HG03095 (cell line): ENCODE measurements around the gene CKS2.
A peak's percentile ranks its signal among the peaks of the same experiment; 100 is the strongest.
"Not testable (repeated sequence)": the region's sequence is repeated elsewhere in the genome, so short reads cannot be mapped to it uniquely, and the experiment has no call there.

ENCODE experiments used
- ATAC-seq: cut with Tn5 transposase; IDR thresholded peaks from one replicate; pipeline ENCODE4 v1.9.1; 2021; ENCODE audit warnings: moderate library complexity; ENCODE audit not compliant: unreplicated experiment

Gene CKS2

DNA sequence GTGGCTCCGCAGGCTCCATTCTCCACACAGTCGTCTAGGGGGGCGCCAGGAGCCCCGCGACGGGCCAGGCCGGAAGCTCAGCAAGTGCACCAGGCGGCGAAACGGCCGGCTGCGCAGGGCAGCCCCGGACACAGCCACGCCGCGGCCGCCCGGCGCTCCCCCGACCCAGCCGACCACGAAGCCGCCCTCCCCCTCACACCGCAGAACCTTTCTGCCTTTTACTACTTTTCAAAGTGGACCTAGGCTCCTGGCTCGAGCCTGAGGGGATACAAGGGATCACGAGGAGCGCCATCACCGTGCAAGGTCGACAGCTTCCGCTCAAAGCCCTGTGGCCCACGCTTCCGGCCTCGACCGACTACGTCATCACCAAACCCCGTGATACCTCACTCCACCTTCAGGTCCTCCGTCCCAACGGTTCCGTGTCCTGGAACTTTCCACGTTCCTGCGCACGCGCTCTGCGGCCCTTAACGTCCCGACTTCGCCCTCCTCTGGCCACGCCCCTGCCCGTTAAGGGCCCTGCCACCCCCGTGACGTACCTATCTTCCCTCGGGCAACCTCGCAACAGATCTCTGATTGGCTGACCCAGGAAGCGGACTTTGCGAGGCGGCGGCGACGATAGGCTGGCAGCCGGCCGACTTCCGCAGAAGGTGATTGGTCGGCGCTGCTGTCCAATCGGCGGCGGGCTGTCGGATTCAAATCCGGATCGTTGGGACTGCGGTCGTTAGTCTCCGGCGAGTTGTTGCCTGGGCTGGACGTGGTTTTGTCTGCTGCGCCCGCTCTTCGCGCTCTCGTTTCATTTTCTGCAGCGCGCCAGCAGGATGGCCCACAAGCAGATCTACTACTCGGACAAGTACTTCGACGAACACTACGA is at the start of gene CKS2:
Gene CKS2 (plus strand): TSS at position 721 of the 871 bp plus-strand sequence. CDS start 98 bp downstream, at position 819.
- ATAC-seq: peak; percentile 89

DNA sequence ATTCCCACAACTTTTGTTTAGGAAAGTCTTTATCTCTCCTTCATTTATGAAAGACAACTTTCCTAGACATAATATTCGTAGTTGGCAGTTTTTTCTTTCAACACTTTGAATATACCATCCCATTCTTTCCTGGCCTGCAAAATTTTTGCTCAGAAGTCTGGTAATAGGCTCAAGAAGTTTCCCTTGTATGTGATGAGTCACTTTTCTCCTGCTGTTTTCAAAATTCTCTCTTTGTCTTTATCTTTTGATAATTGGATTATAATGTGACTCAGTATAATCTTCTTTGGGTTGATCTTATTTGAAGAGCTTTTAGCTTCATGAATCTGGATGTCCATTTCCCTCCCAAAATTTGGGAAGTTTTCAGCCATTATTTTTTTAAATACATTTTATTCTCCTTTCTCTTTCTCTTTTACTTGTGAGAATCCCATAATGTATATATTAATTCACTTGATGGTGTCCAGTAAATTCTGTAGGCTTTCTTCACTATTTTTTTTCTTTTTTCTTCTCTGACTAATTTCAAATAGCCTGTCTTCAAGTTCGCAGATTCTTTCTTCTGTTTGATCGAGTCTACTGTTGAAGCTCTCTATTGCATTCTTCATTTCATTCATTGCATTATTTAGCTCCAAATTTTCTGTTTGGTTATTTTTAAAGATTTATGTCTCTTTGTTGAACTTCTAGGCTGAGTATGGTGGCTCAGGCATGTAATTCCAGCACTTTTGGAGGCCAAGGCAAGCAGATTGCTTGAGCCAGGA is 37.3 kb upstream of the CKS2 start:
- no peak for ATAC-seq

DNA sequence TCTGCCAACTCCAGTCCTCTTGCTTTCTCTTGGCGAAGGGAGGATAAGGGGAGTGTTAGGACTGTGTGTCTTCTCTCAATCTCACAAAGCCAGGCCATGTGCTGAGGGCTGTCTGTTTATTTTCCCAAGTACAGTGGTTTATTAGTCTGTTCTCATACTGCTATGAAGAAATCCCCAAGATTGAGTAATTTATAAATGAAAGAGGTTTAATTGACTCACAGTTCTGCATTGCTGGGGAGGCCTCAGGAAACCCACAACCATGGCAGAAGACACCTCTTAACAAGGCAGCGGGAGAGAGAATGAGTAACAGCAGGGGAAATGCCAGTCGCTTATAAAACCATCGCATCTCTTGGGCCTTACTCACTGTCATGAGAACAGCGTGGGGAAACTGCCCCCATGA is 36.2 kb upstream of the CKS2 start:
- ATAC-seq: no peak

DNA sequence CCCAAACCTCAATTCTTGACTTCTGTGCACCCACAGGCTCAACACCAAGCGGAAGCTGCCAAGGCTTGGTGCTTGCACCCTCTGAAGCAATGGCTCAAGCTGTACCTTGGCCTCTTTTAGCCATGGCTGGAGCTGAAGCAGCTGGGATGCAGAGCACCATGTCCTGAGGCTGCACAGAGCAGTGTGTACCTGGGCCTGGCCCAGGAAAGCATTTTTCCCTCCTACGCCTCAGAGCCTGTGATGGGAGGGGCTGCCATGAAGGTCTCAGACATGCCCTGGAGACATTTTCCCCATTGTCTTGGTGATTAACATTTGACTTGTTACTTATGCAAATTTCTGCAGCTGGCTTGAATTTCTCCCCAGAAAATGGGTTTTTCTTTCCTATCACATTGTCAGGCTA is 35.0 kb upstream of the CKS2 start:
- not testable (repeated sequence) for ATAC-seq

DNA sequence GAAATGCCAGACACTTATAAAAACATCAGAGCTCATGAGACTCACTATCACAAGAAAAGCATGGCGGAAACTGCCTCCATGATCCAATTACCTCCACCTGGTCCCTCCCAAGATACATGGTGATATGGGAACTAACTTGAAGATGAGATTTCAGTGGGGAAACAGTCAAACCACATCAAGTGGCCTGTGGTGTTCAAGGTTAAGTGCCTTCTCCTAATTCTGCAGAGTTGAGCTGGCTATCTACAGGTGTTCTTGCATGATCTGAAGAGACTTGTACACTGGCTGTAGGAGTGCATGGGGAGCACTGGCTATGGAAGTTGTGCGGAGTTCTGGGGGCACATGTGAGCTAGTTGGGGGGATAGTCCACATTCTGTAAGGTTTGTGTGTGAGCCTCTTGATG is 34.0 kb upstream of the CKS2 start:
- ATAC-seq: no peak

DNA sequence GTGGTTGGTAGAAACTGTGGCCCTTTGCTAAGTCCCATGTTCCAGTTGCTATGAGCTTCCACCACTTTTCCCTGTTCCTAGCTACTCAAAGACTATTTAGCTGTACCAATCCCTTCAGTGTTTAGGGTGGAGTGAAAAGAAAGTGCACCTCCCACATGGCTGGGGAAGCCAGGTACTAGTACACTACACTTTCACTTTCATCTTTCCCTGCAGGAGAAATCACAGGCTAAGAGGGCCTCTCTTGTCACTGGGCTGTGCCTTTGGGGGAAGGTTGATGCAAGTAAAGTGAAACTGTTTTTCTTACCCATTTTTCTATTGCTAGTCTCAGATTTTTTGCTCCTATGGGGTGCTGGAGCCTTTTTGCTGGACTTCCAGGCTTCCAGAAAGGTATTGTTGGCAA is 33.5 kb upstream of the CKS2 start:
- no peak for ATAC-seq

DNA sequence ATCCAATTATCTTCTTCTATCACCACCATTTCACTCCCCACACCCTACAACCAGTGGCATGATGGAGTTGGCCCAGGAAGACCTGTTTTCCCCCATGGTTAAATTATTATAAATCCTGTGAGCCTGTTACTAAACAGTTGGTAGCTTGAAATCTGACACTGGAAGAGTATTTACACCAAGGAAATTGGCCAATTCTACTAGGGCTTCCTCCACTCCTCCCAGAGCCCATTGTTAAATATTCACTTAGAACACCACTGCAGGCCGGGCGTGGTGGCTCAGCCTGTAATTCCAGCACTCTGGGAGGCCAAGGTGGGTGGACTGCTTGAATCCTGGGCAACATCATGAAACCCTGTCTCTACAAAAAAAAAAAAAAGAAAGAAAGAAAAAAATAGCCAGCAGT is 32.4 kb upstream of the CKS2 start:
- ATAC-seq: no peak

DNA sequence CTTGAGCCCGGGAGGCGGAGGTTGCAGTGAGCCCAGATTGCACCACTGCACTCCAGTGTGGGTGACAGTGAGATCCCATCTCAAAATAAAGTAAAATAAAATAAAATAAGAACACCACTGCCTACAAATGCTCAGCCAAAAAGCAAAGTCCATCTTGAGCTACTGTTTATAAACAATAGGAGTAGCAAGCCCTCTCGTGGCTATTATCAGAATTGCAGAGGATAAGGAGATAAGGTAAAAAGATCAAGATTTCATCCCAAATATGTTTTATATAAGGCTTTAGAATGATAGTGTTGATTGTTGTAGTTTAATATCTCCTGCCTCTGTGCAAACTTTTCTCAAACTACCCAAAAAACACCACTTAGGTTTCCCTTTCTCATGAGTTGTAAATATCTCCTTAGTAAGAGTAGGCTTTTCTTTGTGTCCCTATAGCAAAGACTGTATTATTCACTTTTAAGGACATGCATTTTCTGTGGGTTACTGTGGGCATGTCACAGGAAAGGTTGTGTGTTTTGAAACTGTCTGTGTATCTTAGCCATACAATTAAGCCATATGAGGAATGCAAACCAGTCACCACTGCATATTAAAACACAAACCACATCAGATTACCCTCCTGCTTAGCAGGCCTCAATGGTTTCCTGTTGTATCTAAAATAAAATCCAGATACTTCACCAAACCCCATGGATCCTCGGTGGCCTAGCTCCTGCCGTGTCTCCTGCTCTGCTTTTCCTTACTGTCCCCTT is 31.8 kb upstream of the CKS2 start:
- no peak for ATAC-seq

DNA sequence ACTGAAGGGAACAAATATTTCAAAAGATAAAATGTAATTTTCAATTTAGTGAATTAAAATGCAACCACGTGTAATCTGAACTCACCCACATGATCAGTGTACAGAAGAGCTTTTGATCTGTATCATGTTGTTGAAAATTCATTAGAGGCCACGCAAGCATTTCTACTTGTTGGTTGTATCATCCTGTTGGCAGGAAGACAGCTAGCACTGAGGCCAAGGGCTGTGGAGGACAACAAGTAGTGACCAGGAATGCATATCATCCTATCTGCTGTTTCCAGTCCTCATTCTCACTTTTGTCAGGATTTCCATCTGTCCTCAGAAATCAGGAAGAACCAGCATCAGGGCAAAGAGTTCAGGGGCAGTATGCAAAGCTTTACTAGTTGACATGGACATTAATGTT is 29.9 kb upstream of the CKS2 start:
- ATAC-seq: no peak

DNA sequence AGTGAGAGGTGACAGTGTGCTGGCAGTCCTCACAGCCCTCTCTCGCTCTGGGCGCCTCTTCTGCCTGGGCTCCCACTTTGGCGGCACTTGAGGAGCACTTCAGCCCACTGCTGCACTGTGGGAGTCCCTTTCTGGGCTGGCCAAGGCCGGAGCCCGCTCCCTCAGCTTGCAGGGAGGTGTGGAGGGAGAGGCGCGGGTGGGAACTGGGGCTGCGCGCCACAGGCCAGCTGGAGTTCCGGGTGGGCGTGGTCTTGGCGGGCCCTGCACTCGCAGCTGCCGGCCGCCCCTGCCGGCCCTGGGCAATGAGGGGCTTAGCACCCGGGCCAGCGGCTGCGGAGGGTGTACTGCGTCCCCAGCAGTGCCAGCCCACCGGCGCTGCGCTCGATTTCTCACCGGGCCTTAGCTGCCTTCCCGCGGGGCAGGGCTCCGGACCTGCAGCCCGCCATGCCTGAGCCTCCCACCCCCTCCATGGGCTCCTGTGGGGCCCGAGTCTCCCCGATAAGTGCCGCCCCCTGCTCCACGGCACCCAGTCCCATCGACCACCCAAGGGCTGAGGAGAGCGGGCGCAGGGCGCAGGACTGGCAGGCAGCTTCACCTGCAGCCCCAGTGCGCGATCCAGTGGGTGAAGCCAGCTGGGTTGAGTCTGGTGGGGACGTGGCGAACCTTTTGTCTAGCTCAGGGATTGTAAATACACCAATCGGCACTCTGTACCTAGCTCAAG is 28.6 kb upstream of the CKS2 start:
- ATAC-seq: not testable (repeated sequence)

DNA sequence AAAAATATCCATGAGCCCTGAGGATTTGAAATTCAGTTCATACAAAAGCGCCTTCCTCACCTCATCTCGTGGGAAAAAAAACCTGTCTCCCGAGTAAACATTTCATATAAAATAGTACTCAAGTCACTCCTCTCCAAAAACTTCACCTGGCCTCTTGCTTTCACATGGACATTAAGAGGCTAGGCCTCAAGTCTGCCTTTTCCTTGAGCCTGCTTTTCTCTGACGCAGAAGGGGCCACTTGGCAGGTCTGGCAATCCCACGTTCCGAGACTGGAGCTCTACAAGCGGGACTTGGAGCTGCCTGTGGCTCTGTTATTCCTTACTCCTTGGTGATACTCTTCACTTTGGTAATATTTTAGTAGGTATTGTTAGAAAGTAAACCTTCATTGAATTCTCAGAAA is 26.9 kb upstream of the CKS2 start:
- ATAC-seq: no peak

DNA sequence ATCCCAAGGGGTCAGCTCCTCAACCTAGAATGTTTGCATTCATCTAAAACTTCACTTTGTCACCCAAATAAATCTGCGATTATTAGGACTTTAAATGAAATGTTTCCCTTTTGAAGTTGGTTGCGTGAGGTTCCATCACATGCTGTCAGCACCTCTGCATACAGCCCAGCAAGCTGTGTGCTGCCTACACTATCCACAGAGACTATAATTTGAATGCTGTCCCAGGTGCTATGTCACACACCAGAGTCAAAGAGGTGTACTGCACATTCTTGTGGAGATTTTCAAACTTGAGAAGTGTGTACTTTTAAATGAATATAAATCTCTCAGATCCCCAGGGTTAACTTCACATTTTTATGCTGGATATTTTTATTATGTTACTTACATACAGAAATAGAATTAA is 19.3 kb upstream of the CKS2 start:
- ATAC-seq: no peak

DNA sequence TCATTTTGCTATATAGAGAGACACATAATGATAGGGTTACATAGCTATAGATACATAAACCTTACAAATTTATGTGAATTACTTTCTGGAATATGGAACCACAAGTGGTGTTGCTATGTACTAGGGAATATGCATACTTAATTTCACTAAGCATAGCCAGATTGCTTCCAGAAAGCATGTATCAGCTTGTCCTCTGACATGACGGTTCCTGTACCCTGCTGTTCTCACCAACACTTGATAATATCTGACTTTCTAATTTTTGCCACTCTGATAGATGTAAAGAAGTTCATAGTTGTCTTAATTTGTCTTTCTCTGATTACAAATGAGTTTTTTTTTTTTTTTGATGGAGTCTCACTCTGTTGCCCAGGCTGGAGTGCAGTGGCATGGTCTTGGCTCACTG is 18.0 kb upstream of the CKS2 start:
- ATAC-seq: no peak

DNA sequence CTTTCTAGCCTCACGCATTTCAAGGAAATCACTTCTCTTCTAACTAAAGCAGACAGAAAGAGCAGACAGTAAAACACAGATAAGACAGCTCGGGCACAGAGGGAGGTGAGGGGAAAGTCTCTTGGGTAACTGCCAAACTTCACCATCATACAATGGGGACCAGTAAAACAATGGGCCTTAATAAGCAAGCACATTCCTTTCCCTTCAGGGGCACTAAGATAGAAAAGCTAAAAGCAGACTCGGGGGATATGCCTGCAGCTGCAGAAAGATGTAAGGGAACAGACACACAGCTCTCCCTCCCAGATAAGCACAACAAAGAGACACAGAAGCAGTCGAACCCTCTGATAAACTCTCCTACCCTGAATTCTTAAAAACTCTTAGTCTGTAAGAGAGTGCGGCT is 15.6 kb upstream of the CKS2 start:
- ATAC-seq: no peak

DNA sequence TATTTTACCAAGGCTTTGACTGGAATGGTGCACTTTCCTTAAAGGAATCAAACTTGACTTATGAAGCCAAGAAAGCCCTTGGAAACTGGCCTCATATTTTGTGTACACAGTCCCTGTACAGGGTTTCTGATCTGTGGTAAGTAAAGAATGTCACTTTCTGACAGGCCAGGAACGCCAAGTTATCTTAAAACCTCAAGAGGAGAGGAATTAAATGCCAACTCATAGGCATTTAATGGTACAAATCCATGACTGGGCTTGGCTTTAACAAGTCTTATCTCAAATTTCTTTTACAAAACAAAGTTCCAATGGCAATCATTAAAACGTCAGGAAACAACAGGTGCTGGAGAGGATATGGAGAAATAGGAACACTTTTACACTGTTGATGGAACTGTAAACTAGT is 9.0 kb upstream of the CKS2 start:
- ATAC-seq: not testable (repeated sequence)

DNA sequence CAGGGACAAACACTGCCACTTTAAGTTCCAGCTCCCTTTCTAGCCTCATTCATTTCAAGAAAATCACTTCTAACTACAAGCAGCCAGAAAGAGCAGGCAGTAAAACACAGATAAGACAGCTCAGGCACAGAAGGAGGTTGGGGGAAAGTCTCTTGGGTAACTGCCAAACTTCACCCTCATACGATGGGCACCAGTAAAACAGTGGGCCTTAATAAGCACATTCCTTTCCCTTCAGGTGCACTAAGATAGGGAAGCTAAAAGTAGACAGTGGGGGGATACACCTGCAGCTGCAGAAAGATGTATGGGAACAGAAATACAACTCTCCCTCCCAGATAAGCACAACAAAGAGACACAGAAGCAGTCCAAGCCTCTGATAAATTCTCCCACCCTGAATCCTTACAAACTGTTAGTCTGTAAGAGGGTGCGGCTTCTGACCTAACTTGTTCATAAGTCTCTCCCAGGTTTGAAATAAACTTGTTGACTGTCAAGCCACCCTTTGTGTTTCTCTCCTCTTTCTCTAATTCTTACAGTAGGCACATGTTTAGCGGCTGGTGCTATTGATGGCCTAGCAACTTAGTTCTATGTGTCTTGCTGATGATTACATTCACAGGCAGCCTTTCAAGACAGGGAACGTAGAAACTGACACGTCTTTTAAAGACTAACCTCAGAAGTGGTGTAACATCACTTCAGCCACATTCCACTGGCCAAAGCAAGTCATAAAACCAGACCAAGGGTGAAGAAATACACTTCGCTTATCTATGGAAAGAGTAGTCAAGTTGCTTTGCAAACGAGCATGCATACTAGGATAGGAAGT is 6.8 kb upstream of the CKS2 start:
- no peak for ATAC-seq

DNA sequence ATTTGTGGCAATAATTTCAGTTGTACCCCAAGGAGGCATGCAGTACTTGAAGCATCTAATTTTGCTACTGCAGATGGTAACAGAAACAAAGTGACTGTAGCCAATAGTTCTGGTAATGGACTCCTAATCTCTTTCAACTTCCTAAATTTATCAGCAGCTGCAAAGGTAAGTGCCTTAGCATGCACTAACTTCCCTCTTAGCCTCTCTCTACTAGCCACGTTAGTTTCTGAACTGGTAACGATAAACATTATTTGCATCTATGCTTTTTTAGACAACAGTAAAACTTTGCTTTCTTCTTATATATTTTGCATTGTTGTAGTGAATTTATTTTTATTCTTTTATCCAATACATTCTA is 6.2 kb upstream of the CKS2 start:
- ATAC-seq: no peak

DNA sequence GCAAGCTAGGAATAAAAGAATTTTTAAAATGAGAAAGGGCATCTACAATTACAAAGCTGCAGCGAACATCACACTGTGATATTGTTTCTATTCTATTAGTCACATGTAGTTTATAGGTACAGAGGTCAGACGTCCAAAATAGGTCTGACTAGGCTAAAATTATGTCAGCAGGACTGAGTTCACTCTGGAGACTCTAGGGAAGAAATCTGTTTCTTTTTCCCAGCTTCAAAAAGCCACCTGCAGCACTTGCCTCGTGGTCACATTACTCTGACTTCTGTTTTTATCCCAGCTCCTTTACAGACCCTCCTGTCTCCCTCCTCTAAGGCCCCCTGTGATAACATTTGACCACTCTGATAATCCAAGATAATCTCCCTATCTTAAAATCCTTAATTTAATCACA is 5.1 kb upstream of the CKS2 start:
- no peak for ATAC-seq

DNA sequence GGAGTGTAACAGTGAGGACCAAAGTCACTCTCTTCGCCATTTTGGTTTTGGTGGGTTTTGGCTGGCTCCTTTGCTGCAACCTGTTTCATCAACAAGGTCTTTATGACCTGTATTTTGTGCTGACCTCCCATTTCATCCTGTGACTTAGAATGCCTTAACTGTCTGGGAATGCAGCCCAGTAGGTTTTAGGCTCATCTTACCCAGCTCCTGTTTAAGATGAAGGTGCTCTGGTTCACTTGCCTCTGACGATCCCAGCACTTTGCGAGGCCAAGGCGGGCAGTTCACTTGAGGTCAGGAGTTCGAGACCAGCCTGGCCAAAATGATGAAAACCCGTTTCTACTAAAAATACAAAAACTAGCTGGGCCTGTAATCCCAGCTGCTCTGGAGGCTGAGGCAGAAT is 1.8 kb upstream of the CKS2 start:
- no peak for ATAC-seq
